ENCODE results near the gene SPRYD7.
"Not testable (repeated sequence)": the region's sequence is repeated elsewhere in the genome, so short reads cannot be mapped to it uniquely, and the experiment has no call there.

SPRYD7 gene

DNA sequence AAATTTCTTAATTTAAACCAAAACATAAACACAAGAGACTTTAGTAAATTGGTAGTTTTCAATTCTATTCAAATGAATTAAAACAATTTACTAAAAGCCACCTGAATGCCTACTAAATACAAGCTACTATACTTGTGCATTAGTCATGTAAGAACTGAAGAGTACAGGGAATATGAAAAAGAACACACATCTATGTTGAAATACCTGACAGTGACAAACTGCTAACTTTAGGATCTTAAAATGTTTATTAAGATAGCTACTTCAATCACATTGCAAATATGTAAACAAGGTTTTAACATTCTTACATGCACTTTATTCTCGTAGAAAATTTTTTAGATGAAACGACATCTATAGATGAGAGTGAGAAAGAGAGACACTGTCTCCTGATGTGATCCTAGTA lies 4.1 kb downstream of the SPRYD7 start:
- no peak for FAIRE-seq

DNA sequence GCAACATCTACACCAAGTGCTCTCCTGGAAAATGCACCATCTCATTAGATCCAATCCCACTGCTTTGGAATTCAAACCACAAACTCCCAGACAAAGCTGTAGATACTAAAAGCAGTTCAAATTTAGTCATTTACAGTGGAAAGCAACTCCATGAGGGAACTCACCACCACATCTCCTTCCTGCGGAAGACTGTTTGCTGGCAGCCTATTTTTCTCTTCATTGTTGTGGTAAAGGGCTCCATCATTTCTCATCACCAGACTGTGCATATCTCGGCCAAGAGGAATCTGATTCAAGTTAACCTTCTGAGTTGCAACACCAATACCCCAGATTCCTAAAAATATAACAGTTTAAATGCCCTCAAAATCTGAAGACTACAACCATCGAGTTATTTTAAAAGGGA lies 8.4 kb downstream of the SPRYD7 start:
- no peak for FAIRE-seq

DNA sequence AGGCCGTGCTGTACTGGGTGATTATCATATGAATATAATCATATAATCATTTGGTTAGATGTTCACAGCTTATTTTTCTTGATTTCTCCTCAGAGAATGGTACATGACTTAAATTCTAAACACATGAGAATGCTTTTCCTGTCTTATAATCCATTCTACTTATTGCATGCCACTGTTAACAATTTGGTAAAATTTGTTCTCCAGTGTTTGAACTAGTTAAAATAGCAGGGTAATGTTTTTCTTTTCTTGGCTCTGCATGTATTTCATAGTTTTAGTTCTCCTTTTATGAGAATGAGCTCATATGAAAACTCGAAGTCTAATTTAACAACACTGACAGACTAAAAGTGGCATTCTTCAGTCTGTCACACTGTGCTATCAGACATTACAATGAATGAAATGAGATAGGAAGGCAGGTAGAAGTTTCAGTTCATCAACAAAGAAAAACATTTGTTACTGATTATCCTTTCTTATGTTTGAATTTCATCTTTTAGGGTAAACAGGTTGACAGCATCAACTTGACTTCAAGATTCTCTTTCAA lies 10.2 kb downstream of the SPRYD7 start:
- no peak for FAIRE-seq

DNA sequence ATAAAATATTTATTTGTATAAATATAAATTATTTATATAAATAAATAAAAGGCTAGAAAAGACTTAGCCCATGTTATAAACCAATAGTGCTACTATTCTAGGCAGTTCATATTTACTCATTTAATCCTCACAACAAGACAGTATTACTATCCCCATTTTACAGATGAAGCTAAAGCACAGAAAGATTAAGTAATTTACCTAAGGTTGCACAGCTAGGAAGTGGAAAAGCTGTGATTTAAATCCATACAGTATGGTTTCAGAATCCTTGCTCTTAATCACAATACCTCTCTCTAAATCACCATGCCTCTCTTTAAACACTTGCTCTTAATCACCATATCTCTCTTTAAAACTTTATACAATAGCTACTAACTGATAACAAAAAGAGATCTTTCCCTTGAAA lies 13.8 kb downstream of the SPRYD7 start:
- FAIRE-seq: no peak

DNA sequence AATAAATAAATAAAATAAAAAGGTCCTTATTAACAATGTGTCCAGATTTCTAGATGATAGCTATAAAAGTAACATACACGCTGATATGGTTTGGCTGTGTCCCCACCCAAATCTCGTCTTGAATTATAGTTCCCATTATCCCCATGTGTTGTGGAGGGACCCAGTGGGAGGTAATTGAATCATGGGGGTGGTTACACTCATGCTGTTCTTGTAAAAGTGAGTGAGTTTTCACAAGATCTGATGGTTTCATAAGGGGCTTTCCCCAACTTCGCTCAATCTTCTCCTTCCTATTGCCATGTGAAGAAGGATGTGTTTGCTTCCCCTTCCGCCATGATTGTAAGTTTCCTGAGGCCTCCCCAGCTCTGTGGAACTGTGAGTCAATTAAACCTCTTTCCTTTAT lies 15.2 kb downstream of the SPRYD7 start:
- FAIRE-seq: not testable (repeated sequence)

GRCh38 chr13:49918106-49918505 lies 18.0 kb downstream of the SPRYD7 start:
- not testable (repeated sequence) for FAIRE-seq

DNA sequence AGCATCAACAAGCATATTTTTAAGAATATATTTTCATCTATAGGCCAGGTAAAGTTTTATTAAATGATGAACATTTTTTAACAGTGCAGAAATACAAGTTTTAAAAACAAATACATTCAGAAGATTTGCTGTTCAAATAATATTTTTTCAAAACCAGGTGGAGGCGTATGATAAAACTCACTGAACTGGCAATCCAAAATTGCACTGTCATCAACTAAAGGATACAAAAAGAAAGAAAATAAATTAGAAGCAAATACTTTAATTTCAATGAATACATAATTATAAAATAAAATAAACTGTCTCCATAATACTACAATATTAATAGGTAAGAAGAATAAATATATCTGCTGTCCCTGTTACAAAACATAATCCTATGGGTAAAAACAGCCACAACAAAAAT lies 21.2 kb downstream of the SPRYD7 start:
- no peak for FAIRE-seq

- no peak for FAIRE-seq
These were observed 27.5 kb downstream of the SPRYD7 start for GRCh38 chr13:49908637-49909036.

- no peak for FAIRE-seq
These were observed 31.2 kb downstream of the SPRYD7 start for GRCh38 chr13:49904729-49905456.

DNA sequence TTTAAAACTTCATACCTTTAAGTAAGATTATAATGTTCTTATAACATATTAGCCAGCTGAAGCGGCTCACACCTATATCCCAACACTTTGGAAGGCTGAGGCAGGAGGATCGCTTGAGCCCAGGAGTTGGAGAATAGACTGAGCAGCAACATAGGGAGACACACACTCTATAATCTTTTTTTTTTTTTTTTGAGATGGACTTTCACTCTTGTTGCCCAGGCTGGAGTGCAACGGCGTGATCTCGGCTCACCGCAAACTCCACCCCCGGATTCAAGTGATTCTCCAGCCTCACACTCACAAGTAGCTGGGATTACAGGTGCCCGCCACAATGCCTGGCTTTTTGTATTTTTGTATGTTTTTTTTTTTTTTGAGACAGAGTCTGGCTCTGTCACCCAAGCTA lies 37.3 kb downstream of the SPRYD7 start:
- FAIRE-seq: no peak

DNA sequence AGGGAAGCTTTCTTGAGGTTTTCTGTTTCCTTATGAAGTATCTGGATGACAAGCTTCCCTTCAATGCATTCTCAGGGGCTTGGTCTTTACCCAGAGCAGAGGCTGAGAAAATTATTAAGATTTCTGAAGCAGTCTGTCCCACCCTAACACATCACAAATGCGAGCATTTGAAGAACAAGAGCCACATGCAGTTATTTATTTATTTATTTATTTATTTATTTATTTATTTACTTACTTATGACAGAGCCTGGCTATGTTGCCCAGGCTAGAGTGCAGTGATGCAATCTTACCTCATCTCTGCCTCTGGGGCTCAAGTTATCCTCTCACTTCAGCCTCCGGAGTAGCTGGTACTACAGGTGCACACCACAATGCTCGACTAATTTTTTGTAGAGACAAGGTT lies 38.4 kb downstream of the SPRYD7 start:
- no peak for FAIRE-seq

GRCh38 chr13:49895826-49896225 lies 40.3 kb downstream of the SPRYD7 start:
- FAIRE-seq: no peak

DNA sequence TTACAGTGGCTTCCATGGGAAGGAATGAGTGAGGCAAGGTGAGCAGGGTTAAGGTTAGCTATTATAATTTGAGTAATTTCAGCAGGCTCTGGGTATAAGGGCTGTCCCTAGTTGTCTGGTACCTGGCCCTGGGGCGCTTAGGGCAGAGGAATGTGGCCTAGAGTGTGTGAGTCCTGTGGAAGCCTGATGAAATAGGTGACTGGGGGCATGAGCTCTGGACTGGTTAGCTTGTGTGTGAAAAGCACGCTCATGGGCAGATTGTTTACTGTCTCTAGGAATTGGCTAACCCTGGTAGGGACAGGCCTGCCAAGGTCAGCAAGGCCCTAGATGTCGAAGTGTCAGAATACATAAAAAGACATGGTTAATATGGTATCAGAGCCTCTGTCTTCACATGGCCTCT lies 42.5 kb downstream of the SPRYD7 start:
- FAIRE-seq: no peak

- FAIRE-seq: no peak
These were observed 45.8 kb downstream of the SPRYD7 start for GRCh38 chr13:49890376-49890775.

DNA sequence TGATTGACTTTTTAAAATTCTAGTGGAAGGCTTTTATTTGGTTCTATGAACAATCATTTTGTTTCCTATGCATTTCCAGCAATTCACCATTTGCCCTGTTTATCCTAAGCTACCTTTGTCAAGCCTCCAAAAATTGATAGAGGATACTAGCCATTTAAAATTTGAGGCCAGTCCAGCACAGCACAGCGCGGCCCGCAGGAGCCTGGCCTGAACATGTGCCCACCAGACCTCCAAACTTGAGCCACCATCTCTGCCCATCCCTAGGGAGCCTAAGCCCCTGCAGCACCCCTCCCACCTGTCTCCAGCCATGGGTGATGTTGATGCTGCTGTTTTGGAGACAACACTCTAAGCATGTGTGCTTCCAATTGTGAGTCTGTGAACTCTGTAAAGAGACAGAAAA lies 57.5 kb downstream of the SPRYD7 start:
- no peak for FAIRE-seq

GRCh38 chr13:49877629-49878218 lies 58.4 kb downstream of the SPRYD7 start:
- FAIRE-seq: no peak

- no peak for FAIRE-seq
These were observed 61.7 kb downstream of the SPRYD7 start for GRCh38 chr13:49874430-49874829.

DNA sequence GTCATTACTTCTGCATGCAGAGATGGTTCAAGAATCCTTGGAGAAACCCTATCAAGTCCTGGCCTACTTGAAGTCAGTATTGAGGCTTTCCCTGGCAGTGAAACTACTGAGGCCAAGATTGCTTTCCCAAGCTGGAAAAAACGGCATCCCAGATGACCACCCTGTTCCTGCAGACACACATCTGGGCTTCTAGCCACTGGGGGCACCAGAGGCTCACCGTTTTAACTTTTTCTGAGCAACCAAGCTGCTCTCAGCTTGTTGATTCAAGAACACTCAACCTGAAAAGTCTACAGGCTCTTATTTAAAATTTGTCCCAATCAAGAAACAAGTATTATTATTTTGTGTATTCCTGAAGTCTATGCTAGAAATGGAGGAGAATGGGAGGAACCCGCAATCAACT lies 66.6 kb downstream of the SPRYD7 start:
- no peak for FAIRE-seq

- no peak for FAIRE-seq
These were observed 68.3 kb downstream of the SPRYD7 start for GRCh38 chr13:49867834-49868233.

- FAIRE-seq: no peak
These were observed 70.9 kb downstream of the SPRYD7 start for GRCh38 chr13:49865218-49865617.

DNA sequence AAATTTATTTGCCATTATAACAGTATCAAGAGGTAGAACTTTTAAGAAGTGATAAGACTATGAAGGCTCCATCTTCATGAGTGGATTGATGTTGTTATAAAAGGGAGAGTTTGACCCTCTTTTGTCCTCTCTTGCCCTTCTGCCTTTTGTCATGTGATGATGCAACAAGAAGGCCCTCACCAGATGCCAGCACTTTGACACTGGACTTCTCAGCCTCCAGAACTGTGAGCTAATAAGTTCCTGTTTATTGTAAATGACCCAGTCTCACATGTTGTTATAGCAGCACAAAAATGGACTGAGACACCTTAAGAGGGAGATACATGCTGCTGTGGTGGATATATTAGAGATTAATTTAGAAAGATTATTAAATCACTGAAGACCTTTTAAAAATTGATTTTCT lies 71.6 kb downstream of the SPRYD7 start:
- FAIRE-seq: no peak
